Peyer's patch (tissue), 4 donors: ENCODE results near the gene SRRM3. TPM values are rescaled to one million over a fixed set of nuclear protein-coding genes. Genes with fewer than 3 reads are reported as not detected.

Source experiments
- DNase-seq, 3 donors: peaks; one replicate each; pipeline ENCODE4 v3.0.0-alpha.2; 2017 to 2019
- H3K27ac ChIP-seq, 4 donors: fragments of 200-600 bp; sonication (generic); one replicate each; pipeline ENCODE4 v1.5.1; 2016 to 2019
- H3K27me3 ChIP-seq, 2 donors: fragments of 200-600 bp; sonication (generic); one replicate each; pipeline ENCODE4 v1.5.1; 2019
- H3K36me3 ChIP-seq, 3 donors: fragments of 200-600 bp; sonication (generic); one replicate each; pipeline ENCODE4 v1.5.1; 2016 to 2019
- H3K4me1 ChIP-seq, 4 donors: fragments of 200-600 bp; sonication (generic); one replicate each; pipeline ENCODE4 v1.5.1; 2016 to 2019
- H3K4me3 ChIP-seq, 4 donors: fragments of 200-600 bp; sonication (generic); 1 replicate in 3 of 4; 2 replicates in 1 of 4; pipeline ENCODE4 v1.5.1; 2016 to 2019; ENCODE audit warnings: mild to moderate bottlenecking in 1 of 4
- H3K9me3 ChIP-seq, 4 donors: fragments of 200-600 bp; sonication (generic); one replicate each; pipeline ENCODE4 v1.5.1; 2016 to 2019; ENCODE audit warnings: mild to moderate bottlenecking in 1 of 4
- POLR2A ChIP-seq, 2 donors: fragments of 450-650 bp; IDR thresholded peaks; one replicate each; pipeline ENCODE4 v1.5.1; 2017; ENCODE audit warnings: antibody characterized with exemption in 2 of 2, mild to moderate bottlenecking in 2 of 2, moderate library complexity in 2 of 2
- total RNA-seq, 4 donors: library from RNA; depleted of rRNA; stranded (reverse); fragments of >200 nt; gene quantifications; one replicate each; pipeline ENCODE4 v1.1.0, GENCODE V29; 2016
- TF ChIP-seq, protein P1 (sequence below), 6 experiments: fragments of 450-650 bp in 4 of 6; fragments of 200-600 bp in 2 of 6; sonication (generic) in 1 of 6; IDR thresholded peaks; one replicate each; pipeline ENCODE4 v1.5.1; 2017 to 2019; ENCODE audit warnings: antibody characterized with exemption in 6 of 6, mild to moderate bottlenecking in 3 of 6, moderate library complexity in 1 of 6

The SRRM3 gene
- total RNA-seq, 4 donors from 2014 or later = 0.85 to 7.4 (median 1.2) TPM; not detected in 1

DNA sequence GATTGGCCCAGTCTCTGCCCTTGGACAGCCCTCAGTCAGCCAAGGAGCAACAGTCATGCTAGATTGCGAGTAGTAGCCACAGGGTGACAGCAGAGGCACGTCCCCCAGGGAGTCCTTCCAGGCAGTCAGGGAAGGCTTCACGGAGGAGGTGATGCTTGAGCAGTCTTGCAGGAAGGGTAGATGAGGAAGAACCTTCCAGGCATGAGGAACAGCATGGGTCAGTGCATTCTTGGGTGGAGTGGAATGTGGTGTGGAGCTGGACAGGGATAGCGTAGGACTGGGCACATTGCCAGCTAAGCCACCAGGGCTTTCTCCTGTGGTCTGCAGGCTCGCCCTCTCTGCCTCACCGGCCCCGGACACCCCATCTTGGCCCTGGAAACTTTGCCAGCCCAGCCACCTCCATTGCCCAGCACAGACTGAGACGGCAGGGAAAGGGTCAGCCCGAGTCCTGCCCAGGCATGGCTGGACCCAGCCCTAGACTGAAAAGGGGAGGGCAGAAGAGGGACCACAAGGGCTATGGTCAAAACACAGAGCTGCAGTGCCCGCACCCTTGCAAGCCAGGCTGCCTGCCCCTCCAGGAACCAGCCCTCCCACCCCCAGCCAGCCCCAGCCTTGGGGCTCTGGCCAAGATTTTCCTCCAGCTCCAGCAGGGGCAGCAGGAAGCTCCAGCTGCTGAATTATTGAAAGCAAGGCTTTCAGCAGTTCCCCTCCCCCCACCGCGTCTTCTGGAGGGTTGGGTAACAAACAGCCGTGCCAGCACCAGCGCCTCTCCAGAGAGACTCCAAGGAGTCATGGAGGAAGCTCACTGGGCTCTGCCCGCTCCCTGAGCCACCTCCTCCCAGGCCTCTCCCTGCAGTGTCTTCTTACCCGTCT, 18.7 kb downstream of the SRRM3 start:
- no peaks in the 10 kb centered on the region for H3K36me3 ChIP-seq
- no peak for DNase-seq
- no peaks in the 10 kb centered on the region for H3K4me1 ChIP-seq
- no peak for TF ChIP-seq POLR2A (IDR thresholded peaks at IDR 0.05)
- TF ChIP-seq, protein P1, sequence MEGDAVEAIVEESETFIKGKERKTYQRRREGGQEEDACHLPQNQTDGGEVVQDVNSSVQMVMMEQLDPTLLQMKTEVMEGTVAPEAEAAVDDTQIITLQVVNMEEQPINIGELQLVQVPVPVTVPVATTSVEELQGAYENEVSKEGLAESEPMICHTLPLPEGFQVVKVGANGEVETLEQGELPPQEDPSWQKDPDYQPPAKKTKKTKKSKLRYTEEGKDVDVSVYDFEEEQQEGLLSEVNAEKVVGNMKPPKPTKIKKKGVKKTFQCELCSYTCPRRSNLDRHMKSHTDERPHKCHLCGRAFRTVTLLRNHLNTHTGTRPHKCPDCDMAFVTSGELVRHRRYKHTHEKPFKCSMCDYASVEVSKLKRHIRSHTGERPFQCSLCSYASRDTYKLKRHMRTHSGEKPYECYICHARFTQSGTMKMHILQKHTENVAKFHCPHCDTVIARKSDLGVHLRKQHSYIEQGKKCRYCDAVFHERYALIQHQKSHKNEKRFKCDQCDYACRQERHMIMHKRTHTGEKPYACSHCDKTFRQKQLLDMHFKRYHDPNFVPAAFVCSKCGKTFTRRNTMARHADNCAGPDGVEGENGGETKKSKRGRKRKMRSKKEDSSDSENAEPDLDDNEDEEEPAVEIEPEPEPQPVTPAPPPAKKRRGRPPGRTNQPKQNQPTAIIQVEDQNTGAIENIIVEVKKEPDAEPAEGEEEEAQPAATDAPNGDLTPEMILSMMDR (IDR thresholded peaks at IDR 0.05) = no peak
- H3K9me3 ChIP-seq = no peaks in the 10 kb centered on the region
- no peaks in the 10 kb centered on the region for H3K27me3 ChIP-seq
- H3K27ac ChIP-seq = no peak overlapping the region
- H3K4me3 ChIP-seq = no peak overlapping the region

DNA sequence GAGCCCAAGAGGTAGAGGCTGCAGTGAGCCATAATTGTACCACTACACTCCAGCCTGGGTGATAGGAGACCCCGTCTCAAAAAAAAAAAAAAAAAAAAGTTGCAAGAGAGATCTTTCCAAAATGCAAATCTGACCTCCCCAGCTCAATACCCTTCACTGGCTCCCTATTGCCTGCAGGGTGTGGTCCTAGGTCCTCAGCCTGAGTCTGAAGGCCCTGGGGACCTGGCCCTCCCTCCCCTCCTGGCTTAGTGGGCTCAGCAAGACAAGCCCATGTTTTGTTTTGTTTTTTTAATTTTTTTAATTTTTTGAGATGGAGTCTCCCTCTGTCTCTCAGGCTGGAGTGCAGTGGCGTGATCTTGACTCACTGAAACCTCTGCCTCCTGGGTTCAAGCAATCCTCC, 20.6 kb downstream of the SRRM3 start:
- no peak for DNase-seq
- H3K9me3 ChIP-seq = no peaks in the 10 kb centered on the region
- no peaks in the 10 kb centered on the region for H3K36me3 ChIP-seq
- no peak overlapping the region for H3K4me3 ChIP-seq
- no peaks in the 10 kb centered on the region for H3K4me1 ChIP-seq
- TF ChIP-seq POLR2A (IDR thresholded peaks at IDR 0.05) = no peak
- TF ChIP-seq, protein P1 (IDR thresholded peaks at IDR 0.05) = no peak
- H3K27me3 ChIP-seq = no peaks in the 10 kb centered on the region
- H3K27ac ChIP-seq = no peak overlapping the region

DNA sequence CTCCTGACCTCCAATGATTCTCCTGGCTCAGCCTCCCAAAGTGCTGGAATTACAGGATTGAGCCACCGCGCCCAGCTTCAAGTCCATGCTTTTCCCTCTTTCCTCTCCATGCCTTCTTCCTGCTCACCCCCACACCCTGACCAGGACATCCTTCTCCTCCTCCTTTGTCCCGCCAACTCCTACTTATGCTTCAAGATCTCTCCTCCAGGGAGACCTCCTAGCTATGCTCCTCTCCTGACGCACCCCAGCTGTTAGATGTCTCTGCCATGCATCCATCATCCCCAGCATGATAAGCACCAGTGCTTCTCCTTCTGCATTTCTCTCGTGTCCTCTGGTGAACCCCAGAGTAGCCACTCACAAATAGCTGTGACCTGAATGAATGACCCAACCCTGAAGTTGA, 21.1 kb downstream of the SRRM3 start:
- H3K4me1 ChIP-seq = no peaks in the 10 kb centered on the region
- H3K36me3 ChIP-seq = no peaks in the 10 kb centered on the region
- no peak for DNase-seq
- no peak overlapping the region for H3K4me3 ChIP-seq
- no peak overlapping the region for H3K27ac ChIP-seq
- no peaks in the 10 kb centered on the region for H3K9me3 ChIP-seq
- no peaks in the 10 kb centered on the region for H3K27me3 ChIP-seq
- TF ChIP-seq, protein P1 (IDR thresholded peaks at IDR 0.05) = no peak
- no peak for TF ChIP-seq POLR2A (IDR thresholded peaks at IDR 0.05)

DNA sequence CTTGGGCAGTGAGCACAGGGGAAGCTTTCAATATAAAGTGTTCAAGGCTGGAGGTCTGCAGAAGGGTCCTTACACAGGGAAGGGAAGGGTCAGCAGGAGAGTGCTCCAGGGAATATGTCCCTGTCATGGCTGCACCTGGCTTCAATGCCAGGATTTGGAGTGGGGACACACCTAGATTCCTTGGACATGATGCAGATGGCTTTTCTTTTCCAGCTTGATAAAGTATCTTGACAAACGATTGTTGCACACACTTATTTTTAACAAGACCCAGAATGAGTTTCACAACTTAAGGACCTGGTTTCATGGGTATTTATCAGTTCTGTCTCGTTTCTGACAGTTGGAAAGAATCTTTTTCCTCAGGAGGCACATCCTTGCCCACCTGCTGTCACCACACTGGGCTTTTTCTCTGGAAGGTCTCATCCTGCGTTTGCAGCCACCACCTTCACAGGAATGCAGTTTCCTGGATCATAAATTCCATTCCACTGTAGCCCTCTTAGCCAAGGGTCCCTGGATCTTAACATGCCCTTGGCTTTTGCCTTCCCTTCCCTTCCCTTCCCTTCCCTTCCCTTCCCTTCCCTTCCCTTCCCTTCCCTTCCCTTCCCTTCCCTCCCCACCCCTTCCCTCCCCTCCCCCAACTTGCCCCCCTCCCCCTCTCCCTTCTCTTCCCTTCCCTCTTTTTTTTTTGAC, 21.7 kb downstream of the SRRM3 start:
- H3K4me1 ChIP-seq = no peaks in the 10 kb centered on the region
- no peak for DNase-seq
- no peaks in the 10 kb centered on the region for H3K9me3 ChIP-seq
- TF ChIP-seq, protein P1 (IDR thresholded peaks at IDR 0.05) = no peak
- no peak for TF ChIP-seq POLR2A (IDR thresholded peaks at IDR 0.05)
- H3K27ac ChIP-seq = no peak overlapping the region
- H3K36me3 ChIP-seq = no peaks in the 10 kb centered on the region
- no peak overlapping the region for H3K4me3 ChIP-seq
- no peaks in the 10 kb centered on the region for H3K27me3 ChIP-seq

DNA sequence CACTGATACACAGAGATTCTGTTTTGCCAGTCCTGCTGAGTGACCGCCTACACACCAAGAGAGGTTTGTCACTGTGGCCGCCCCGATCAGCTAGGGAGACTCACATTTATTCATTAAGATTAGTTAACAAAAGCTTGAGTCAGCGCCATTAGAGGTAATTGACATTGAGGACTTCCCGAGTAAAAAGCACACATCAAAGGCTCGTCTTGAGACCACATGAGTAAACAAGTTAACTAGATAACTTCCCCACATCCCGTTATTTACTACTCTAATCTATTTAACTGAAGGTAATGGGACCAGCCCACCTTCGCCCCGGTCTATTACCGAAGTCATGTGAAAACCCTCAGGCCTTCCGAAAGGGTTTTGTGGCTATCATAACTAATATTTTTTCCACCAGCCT, 23.0 kb downstream of the SRRM3 start:
- DNase-seq = no peak
- no peak overlapping the region for H3K4me3 ChIP-seq

More for the DNA sequence above, 23.0 kb downstream of the SRRM3 start:
- TF ChIP-seq, protein P1 (IDR thresholded peaks at IDR 0.05) = no peak
- TF ChIP-seq POLR2A (IDR thresholded peaks at IDR 0.05) = no peak
- Histone ChIP-seq H3K27me3 (no peaks in the 10 kb centered on the region), H3K4me1 (no peaks in the 10 kb centered on the region), H3K9me3 (no peaks in the 10 kb centered on the region), H3K27ac (no peak overlapping the region), H3K36me3 (no peaks in the 10 kb centered on the region)
